ENCODE results near the gene ACKR4.
A peak's percentile ranks its signal among the peaks of the same experiment; 100 is the strongest.
"Not testable (repeated sequence)": the region's sequence is repeated elsewhere in the genome, so short reads cannot be mapped to it uniquely, and the experiment has no call there.

The ACKR4 gene

DNA sequence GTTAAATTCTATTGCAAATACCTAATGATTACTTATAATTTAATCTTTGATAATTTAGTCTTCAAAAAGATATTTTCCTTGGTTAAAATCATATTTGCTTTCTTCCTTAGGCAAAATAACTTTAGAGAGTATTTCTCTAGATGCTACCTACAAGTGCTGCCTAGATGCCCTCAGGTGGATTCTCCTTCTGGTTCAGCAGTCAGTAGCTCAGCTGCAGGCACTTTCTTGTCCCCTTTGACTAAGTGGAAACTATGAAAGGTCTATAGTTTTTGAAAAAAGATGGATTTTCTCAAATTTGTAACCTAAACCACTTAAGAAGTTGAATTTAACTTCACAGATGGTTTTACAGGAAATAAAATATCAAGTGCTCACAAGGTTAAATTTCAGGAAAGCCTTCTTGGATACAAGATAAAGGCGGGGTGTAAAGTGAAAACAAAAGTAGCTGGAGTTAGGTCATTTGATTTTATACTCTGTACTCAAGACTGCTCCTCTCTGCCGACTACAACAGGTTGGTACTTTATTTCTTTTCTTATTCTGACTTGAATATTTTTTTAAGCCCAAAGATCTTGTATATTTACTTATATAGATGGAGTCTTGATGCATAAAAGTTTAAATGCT, at the start of gene ACKR4:
Gene ACKR4 (plus strand): TSS at position 455 of the 618 bp plus-strand sequence. CDS start 3,128 bp downstream, outside the sequence.
- DNase-seq = no peak

DNA sequence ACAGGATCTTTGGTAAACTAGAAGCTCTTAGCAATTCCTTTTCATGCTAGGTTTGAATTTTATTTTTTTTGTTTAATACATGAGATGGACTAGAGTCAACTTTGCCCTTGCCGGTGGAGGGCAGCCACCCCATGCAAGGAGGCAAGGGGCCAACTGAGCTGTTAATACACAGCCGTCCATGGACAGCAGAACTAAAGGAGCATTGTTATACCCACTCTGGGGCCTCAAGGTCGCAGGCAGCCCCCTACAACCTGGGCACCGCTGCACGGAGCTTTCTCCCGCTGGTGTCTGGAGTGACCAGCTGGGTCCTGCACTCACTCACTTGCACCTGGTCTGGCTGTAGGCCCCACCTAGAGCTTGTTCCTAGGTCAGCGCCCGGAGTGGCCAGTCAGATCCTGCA, 47.9 kb upstream of the ACKR4 start:
- no peak for DNase-seq

DNA sequence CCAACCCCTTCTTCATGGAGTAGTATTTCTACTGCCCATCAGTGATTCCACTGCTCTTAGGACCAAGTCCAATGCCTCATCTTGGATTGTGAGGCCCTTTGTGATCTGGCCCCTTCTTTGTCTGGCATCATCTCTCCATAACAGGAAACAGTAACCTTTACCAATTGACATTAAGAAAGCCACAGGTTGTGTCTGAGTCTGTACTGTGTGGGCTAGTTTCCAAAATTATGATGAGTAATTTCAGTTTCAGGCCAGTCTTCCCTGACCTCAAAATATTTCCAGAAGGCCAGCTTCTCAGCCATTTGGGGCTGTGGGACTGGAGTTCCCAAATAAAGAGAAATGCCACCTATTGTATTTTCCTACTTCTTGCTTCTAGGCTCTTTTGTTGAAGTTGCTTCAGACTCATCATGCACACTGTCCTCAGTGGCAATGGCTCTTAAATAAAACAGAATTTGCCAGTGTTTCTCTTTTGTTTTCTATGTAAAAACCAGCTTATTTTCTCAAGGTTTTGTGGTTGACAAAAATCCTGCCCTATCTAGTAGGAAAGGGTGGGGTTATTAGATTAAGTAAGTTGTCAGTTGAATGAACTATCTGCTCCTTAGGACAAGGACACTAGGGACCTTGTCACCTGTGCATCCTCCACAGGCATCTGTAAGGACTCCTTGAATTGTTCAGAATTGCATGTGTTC, 47.0 kb upstream of the ACKR4 start:
- DNase-seq = no peak

- DNase-seq = no peak
These were observed 46.3 kb upstream of the ACKR4 start for GRCh38 chr3:132550579-132551305.

- DNase-seq = no peak
These were observed 43.2 kb upstream of the ACKR4 start for GRCh38 chr3:132553826-132554225.

DNA sequence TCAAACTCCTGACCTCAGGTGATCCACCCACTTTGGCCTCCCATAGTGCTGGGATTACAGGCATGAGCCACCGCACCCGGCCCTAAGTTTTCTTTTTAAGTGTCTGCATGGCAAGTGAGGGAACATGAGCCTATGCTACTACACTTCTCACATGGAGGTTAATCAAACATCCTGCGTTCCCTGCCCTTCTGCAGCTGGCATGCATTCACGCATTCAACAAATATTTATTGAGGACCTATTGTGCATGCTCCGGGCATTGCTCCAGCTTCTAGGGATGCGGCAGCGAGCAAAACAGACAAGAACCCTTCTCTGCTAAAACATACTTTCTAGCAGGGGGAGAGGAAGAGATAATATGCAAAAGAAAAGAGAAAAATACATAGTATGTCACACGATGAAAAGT, 42.6 kb upstream of the ACKR4 start:
- DNase-seq = no peak

DNA sequence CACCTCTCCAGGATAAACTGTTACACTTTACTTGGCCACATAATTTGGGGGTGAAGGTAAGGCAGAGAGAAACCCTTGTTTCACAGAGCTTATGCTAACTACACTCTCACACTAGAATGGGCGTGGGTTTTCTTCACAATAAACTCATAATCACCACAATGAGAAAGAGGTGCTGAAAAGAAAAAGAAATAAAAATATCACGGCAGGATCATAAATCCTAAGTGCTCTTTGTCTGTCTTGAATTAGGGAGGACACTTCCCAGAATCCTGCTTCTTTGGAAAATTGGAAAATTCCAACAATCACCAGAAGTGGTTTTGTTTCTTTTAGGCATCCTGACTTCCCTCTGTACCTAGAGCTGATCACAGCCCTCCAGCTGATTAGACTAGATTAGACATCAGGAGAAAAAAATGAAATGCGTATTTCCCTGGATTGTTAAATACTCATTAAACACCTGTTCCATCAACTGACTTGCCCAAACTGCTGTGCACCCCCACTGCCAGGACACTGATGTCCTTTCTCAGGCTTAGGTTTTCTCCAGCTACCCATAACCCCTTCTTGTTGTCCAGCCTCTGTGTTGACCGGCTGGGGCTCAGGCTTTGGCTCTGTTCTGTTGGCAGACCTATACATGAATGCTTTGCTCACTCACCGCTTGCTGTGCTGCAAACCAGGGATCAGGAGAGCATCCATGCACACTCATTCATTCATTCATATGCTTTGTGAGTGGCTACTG, 41.6 kb upstream of the ACKR4 start:
- DNase-seq = no peak

GRCh38 chr3:132556036-132556386, 41.1 kb upstream of the ACKR4 start:
- not testable (repeated sequence) for DNase-seq

GRCh38 chr3:132556508-132557159, 40.4 kb upstream of the ACKR4 start:
- DNase-seq = no peak

- DNase-seq = no peak
These were observed 36.1 kb upstream of the ACKR4 start for GRCh38 chr3:132561003-132561402.

- DNase-seq = no peak
These were observed 33.5 kb upstream of the ACKR4 start for GRCh38 chr3:132563420-132564069.

GRCh38 chr3:132564070-132564465, 33.0 kb upstream of the ACKR4 start:
- no peak for DNase-seq

DNA sequence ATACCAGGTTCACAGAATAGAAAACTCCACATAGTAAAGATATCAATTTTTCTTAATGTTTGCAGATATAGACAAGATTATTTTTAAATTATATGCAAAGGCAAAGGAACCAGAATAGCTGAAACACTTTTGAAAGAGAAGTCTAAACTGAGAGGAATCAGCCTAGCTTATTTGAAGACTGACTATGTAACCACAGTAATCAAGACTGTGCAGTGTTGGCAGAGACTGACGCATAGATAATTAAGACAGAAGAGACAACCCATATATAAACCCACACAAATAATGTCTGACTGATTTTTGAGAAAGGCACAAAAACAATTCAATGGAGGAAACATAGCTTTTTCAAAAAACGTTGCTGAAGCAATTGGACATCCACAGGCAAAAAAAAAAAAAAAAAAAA, 28.6 kb upstream of the ACKR4 start:
- no peak for DNase-seq

GRCh38 chr3:132569153-132569552, 27.9 kb upstream of the ACKR4 start:
- DNase-seq = no peak

DNA sequence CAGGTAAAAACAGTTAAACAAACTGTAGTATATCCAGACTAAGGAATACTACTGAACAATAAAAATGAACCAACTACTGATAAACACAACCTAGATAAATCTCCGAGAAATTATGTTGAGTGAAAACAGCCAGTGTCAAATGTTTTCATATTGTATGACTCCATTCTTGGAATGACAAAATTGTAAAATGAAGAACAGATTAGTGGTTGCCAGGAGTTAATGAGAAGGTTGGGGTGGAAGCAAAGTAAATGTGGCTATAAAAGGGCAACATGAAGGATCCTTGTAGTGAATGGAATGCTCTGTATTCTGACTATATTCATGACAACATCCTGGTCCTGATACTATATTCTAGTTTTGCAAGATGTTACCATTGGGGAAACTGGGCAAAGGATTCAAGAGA, 27.5 kb upstream of the ACKR4 start:
- DNase-seq = no peak

- no peak for DNase-seq
These were observed 27.1 kb upstream of the ACKR4 start for GRCh38 chr3:132570016-132570415.

- no peak for DNase-seq
These were observed 23.3 kb upstream of the ACKR4 start for GRCh38 chr3:132573797-132574211.

DNA sequence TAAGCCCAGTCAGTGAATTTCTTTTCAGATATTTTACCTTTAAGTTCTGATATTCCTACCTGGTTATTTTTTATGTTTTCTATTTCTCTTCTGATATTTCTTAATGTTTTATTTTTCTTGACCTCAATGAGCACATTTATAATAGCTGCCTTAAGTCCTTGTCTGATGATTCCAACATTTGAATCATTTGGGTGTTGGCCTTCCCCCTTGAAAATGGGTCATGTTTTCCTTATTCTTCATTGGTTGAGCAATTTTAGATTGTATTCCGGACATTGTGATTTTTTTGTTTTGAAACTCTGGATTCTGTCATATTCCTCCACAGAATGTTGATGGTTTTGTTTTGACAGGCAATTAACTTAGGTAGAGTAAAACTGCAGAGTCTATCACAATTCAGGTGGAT, 9.7 kb upstream of the ACKR4 start:
- DNase-seq = no peak

GRCh38 chr3:132592216-132592615, 4.9 kb upstream of the ACKR4 start:
- DNase-seq = no peak

GRCh38 chr3:132593241-132593946, 3.7 kb upstream of the ACKR4 start:
- no peak for DNase-seq

GRCh38 chr3:132593947-132594323, 3.1 kb upstream of the ACKR4 start:
- DNase-seq = peak; percentile 8

- DNase-seq = no peak
These were observed 2.6 kb upstream of the ACKR4 start for GRCh38 chr3:132594498-132594897.
